Keratinocyte (primary cell): ENCODE data around the gene NES. TPM values are rescaled to one million over a fixed set of nuclear protein-coding genes. Genes with fewer than 3 reads are reported as not detected.

Experiments used
- DNase-seq: peaks from one replicate; pipeline ENCODE4 v3.0.0-alpha.2; 2011; ENCODE audit warnings: low read depth, missing footprints, low spot score
- FAIRE-seq: peaks from 2 replicates; lab custom pipeline; 2011; peaks lifted over from hg19 to GRCh38; lab: Jason Lieb, UNC
- H2AFZ ChIP-seq: 2 replicates; pipeline ENCODE4 v1.6.0; 2012; ENCODE audit warnings: low read length, control low read depth, inconsistent platforms; ENCODE audit not compliant: control insufficient read depth
- H3K27ac ChIP-seq: 2 replicates; pipeline ENCODE4 v1.5.1; 2011; ENCODE audit warnings: low read length; ENCODE audit not compliant: control insufficient read depth, insufficient read depth
- H3K27me3 ChIP-seq: 3 replicates; pipeline ENCODE4 v1.6.0; 2011; ENCODE audit warnings: low read length; ENCODE audit not compliant: control insufficient read depth, insufficient read depth; ENCODE audit errors: extremely low read depth
- H3K36me3 ChIP-seq, 2 experiments: 2 replicates in 1 of 2; 3 replicates in 1 of 2; pipeline ENCODE4 v1.5.1; 2011; ENCODE audit warnings: low read length in 2 of 2, mild to moderate bottlenecking in 1 of 2; ENCODE audit not compliant: control insufficient read depth in 2 of 2, insufficient read depth in 2 of 2; ENCODE audit errors: extremely low read depth in 1 of 2
- H3K4me1 ChIP-seq: 3 replicates; pipeline ENCODE4 v1.5.1; 2011; ENCODE audit warnings: low read length; ENCODE audit not compliant: control insufficient read depth, insufficient read depth; ENCODE audit errors: extremely low read depth
- H3K4me2 ChIP-seq: 3 replicates; pipeline ENCODE4 v1.6.0; 2011; ENCODE audit warnings: low read depth, low read length; ENCODE audit not compliant: control insufficient read depth, insufficient read depth; ENCODE audit errors: extremely low read depth
- H3K4me3 ChIP-seq, 3 experiments: fragments of 200-600 bp in 1 of 3; sonication (generic) in 1 of 3; 2 replicates in 2 of 3; 3 replicates in 1 of 3; pipeline ENCODE4 v1.5.1; 2011 to 2016; ENCODE audit warnings: low read length in 3 of 3, mild to moderate bottlenecking in 3 of 3, control low read depth in 2 of 3, inconsistent platforms in 1 of 3, low read depth in 1 of 3, mixed read lengths in 1 of 3, mixed run types in 1 of 3, moderate library complexity in 1 of 3; ENCODE audit not compliant: control insufficient read depth in 2 of 3, insufficient read depth in 2 of 3; ENCODE audit errors: extremely low read depth in 1 of 3
- H3K79me2 ChIP-seq: 2 replicates; pipeline ENCODE4 v1.6.0; 2012; ENCODE audit warnings: low read length; ENCODE audit not compliant: control insufficient read depth, insufficient read depth
- H3K9ac ChIP-seq: 3 replicates; pipeline ENCODE4 v1.6.0; 2011; ENCODE audit warnings: low read length; ENCODE audit not compliant: control insufficient read depth, insufficient read depth; ENCODE audit errors: extremely low read depth
- H3K9me1 ChIP-seq: 3 replicates; pipeline ENCODE4 v1.6.0; 2011; ENCODE audit warnings: low read length; ENCODE audit not compliant: control insufficient read depth, insufficient read depth; ENCODE audit errors: extremely low read depth
- H3K9me3 ChIP-seq: 2 replicates; pipeline ENCODE4 v1.5.1; 2012; ENCODE audit warnings: low read depth, low read length; ENCODE audit not compliant: control insufficient read depth
- H4K20me1 ChIP-seq: 3 replicates; pipeline ENCODE4 v1.6.0; 2011; ENCODE audit warnings: low read length; ENCODE audit not compliant: control insufficient read depth, insufficient read depth; ENCODE audit errors: extremely low read depth
- EZH2 ChIP-seq: IDR thresholded peaks from one replicate; pipeline ENCODE4 v1.6.1; 2012; ENCODE audit warnings: inconsistent platforms, mild to moderate bottlenecking, low read length, moderate library complexity
- dilution Hi-C: fragments of 300-500 bp; cut with MboI; formaldehyde crosslinking; loops from one replicate; pipeline ENCODE4 v1.7.0; 2020; ENCODE audit warnings: low sequenced_read_pairs; ENCODE audit not compliant: extremely low pct_ligation_motif_present
- polyA plus RNA-seq, 5 experiments: library from polyadenylated mRNA; depleted of rRNA in 3 of 5; stranded (reverse) in 3 of 5; stranded (forward) in 1 of 5; unstranded in 1 of 5; fragments of >200 nt; gene quantifications; 1 replicate in 1 of 5; 2 replicates in 3 of 5; 3 replicates in 1 of 5; pipeline versions ENCODE4 v1.2.1 to v1.2.3, GENCODE V29; 2011 to 2012; ENCODE audit warnings: missing spikeins in 2 of 5, low read depth in 1 of 5, low replicate concordance in 1 of 5
- TF ChIP-seq, protein P1 (sequence below), 3 experiments: IDR thresholded peaks in 1 of 3; conservative IDR thresholded peaks in 1 of 3; optimal IDR thresholded peaks in 1 of 3; 2 replicates in 2 of 3; 3 replicates in 1 of 3; pipeline versions ENCODE3 to v1.5.1; 2011; ENCODE audit warnings: low read length in 3 of 3, mild to moderate bottlenecking in 3 of 3, moderate library complexity in 2 of 3, control low read depth in 1 of 3, inconsistent platforms in 1 of 3; ENCODE audit not compliant: insufficient read depth in 2 of 3; ENCODE audit errors: extremely low read depth in 1 of 3

NES gene
- polyA plus RNA-seq, 1 donor (not counting 4 experiments of a cell fraction or from before 2014, with no cell fraction given): not detected

DNA sequence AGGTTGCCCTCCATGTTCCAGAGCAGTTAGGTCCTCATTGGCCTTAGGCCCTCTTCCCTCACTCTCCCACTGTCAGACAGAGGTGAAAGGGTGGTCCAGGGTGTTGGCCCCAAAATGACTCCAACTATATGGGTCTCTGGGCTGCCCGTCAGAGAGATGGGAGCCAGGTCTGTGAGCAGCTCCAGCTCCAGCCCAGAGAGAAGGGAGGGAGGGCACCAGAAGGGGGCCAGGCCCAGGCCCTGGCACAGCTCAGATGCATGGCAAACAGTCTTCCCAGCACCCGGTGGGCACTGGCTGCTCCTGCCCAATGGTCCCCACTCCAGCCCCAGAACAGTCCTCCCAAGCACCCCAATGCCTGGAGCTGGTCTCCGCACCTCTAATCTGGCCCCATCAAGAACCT lies 33.1 kb downstream of the NES start:
- H3K79me2 ChIP-seq: no peaks in the 10 kb centered on the region
- no peak overlapping the region for H3K4me3 ChIP-seq
- TF ChIP-seq EZH2: no peak
- TF ChIP-seq, protein P1, sequence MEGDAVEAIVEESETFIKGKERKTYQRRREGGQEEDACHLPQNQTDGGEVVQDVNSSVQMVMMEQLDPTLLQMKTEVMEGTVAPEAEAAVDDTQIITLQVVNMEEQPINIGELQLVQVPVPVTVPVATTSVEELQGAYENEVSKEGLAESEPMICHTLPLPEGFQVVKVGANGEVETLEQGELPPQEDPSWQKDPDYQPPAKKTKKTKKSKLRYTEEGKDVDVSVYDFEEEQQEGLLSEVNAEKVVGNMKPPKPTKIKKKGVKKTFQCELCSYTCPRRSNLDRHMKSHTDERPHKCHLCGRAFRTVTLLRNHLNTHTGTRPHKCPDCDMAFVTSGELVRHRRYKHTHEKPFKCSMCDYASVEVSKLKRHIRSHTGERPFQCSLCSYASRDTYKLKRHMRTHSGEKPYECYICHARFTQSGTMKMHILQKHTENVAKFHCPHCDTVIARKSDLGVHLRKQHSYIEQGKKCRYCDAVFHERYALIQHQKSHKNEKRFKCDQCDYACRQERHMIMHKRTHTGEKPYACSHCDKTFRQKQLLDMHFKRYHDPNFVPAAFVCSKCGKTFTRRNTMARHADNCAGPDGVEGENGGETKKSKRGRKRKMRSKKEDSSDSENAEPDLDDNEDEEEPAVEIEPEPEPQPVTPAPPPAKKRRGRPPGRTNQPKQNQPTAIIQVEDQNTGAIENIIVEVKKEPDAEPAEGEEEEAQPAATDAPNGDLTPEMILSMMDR (optimal IDR thresholded peaks at IDR 0.05 in 1 of 3, IDR thresholded peaks at IDR 0.05 in 1 of 3, conservative IDR thresholded peaks at IDR 0.05 in 1 of 3; ENCODE audit: extremely low read depth in 1 of 3, insufficient read depth in 2 of 3, low read length in 3 of 3): no peak
- H2AFZ ChIP-seq: no peak overlapping the region
- DNase-seq: no peak
- no peaks in the 10 kb centered on the region for H3K9me3 ChIP-seq
- H3K27me3 ChIP-seq: peaks cover 97% of the 10 kb centered on the region
- no peak for FAIRE-seq
- H3K9ac ChIP-seq: no peak overlapping the region
- no peaks in the 10 kb centered on the region for H4K20me1 ChIP-seq
- H3K4me1 ChIP-seq: no peaks in the 10 kb centered on the region
- no peaks in the 10 kb centered on the region for H3K36me3 ChIP-seq
- dilution Hi-C loops: no loop called here
- H3K9me1 ChIP-seq: peaks cover 2% of the 10 kb centered on the region
- no peak overlapping the region for H3K27ac ChIP-seq
- H3K4me2 ChIP-seq: no peak overlapping the region

DNA sequence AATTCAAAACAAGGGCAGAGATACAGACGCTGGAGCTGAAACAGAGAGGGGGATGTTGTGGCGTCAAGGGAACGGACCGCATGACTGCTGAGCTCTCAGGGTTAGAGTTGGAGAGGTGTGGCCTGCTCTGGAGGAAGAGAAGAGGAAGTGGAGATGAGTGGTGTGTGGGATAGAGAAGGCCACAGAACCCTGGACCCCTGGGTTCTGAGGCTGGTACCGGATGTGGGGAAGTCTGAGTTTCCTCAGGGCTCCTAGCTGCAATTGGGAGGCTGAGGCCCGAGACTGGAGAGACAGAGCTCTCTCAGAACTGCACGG lies 33.5 kb downstream of the NES start:
- no peaks in the 10 kb centered on the region for H4K20me1 ChIP-seq
- no peak for FAIRE-seq
- H3K27ac ChIP-seq: no peak overlapping the region
- H3K27me3 ChIP-seq: peaks cover 98% of the 10 kb centered on the region
- no peaks in the 10 kb centered on the region for H3K36me3 ChIP-seq
- H3K79me2 ChIP-seq: no peaks in the 10 kb centered on the region
- H3K4me3 ChIP-seq: no peak overlapping the region
- H2AFZ ChIP-seq: no peak overlapping the region
- DNase-seq: no peak
- dilution Hi-C loops: no loop called here
- no peaks in the 10 kb centered on the region for H3K9me3 ChIP-seq
- TF ChIP-seq, protein P1 (optimal IDR thresholded peaks at IDR 0.05 in 1 of 3, IDR thresholded peaks at IDR 0.05 in 1 of 3, conservative IDR thresholded peaks at IDR 0.05 in 1 of 3; ENCODE audit: extremely low read depth in 1 of 3, insufficient read depth in 2 of 3, low read length in 3 of 3): no peak
- TF ChIP-seq EZH2: no peak
- no peak overlapping the region for H3K9ac ChIP-seq
- H3K9me1 ChIP-seq: peaks cover 2% of the 10 kb centered on the region
- no peaks in the 10 kb centered on the region for H3K4me1 ChIP-seq
- no peak overlapping the region for H3K4me2 ChIP-seq
